BE2C (cell line): ENCODE data around the gene ZAP70.

Experiments
- DNase-seq: peaks from one replicate; pipeline ENCODE4 v3.0.0-alpha.2; 2020
- H3K27me3 ChIP-seq: fragments of 250-450 bp; sonication (Bioruptor Pico); 2 replicates; pipeline ENCODE4 v1.5.1; 2020; ENCODE audit warnings: mild to moderate bottlenecking
- H3K36me3 ChIP-seq: fragments of 250-450 bp; sonication (Bioruptor Pico); 2 replicates; pipeline ENCODE4 v1.5.1; 2020; ENCODE audit warnings: mild to moderate bottlenecking
- H3K4me1 ChIP-seq: fragments of 250-450 bp; sonication (Bioruptor Pico); 2 replicates; pipeline ENCODE4 v1.5.1; 2020
- H3K4me3 ChIP-seq: 2 replicates; pipeline ENCODE4 v1.5.1; 2011; ENCODE audit warnings: low read depth, low read length
- H3K9me3 ChIP-seq: fragments of 250-450 bp; sonication (Bioruptor Pico); 2 replicates; pipeline ENCODE4 v1.5.1; 2020
- CTCF ChIP-seq: IDR thresholded peaks from 2 replicates; pipeline ENCODE4 v1.5.1; 2012; ENCODE audit warnings: mild to moderate bottlenecking, low read depth, low read length

The ZAP70 gene

GRCh38 chr2:97702731-97703470, 10.5 kb upstream of the ZAP70 start:
- Histone ChIP-seq H3K27me3 (no peaks in the 10 kb centered on the region), H3K4me3 (no peak overlapping the region), H3K4me1 (no peaks in the 10 kb centered on the region), H3K9me3 (no peaks in the 10 kb centered on the region), H3K36me3 (no peaks in the 10 kb centered on the region)
- TF ChIP-seq CTCF, result no peak
- no peak for DNase-seq

- TF ChIP-seq CTCF, result no peak
- H3K9me3 ChIP-seq, result no peaks in the 10 kb centered on the region
- no peaks in the 10 kb centered on the region for H3K36me3 ChIP-seq
- H3K27me3 ChIP-seq, result no peaks in the 10 kb centered on the region
- H3K4me3 ChIP-seq, result no peak overlapping the region
- H3K4me1 ChIP-seq, result no peaks in the 10 kb centered on the region
- DNase-seq, result no peak
Observed at GRCh38 chr2:97703741-97704140, 9.6 kb upstream of the ZAP70 start.

- no peaks in the 10 kb centered on the region for H3K36me3 ChIP-seq
- no peaks in the 10 kb centered on the region for H3K9me3 ChIP-seq
- no peak for DNase-seq
- no peaks in the 10 kb centered on the region for H3K4me1 ChIP-seq
- H3K27me3 ChIP-seq, result no peaks in the 10 kb centered on the region
- TF ChIP-seq CTCF, result no peak
- no peak overlapping the region for H3K4me3 ChIP-seq
Observed at GRCh38 chr2:97704989-97705388, 8.4 kb upstream of the ZAP70 start.

- H3K4me3 ChIP-seq, result no peak overlapping the region
- H3K4me1 ChIP-seq, result no peaks in the 10 kb centered on the region
- no peaks in the 10 kb centered on the region for H3K36me3 ChIP-seq
- H3K9me3 ChIP-seq, result no peaks in the 10 kb centered on the region
- DNase-seq, result no peak
- no peak for TF ChIP-seq CTCF
- H3K27me3 ChIP-seq, result no peaks in the 10 kb centered on the region
Observed at GRCh38 chr2:97706112-97706511, 7.3 kb upstream of the ZAP70 start.

GRCh38 chr2:97706708-97707345, 6.5 kb upstream of the ZAP70 start:
- no peak for TF ChIP-seq CTCF
- DNase-seq, result no peak
- H3K4me1 ChIP-seq, result no peaks in the 10 kb centered on the region

GRCh38 chr2:97707362-97708047, 5.9 kb upstream of the ZAP70 start:
- DNase-seq, result no peak
- H3K9me3 ChIP-seq, result no peaks in the 10 kb centered on the region
- no peak for TF ChIP-seq CTCF
- no peaks in the 10 kb centered on the region for H3K36me3 ChIP-seq
- no peaks in the 10 kb centered on the region for H3K27me3 ChIP-seq
- H3K4me3 ChIP-seq, result no peak overlapping the region
- no peaks in the 10 kb centered on the region for H3K4me1 ChIP-seq

More at GRCh38 chr2:97706708-97707345, 6.5 kb upstream of the ZAP70 start:
- no peak overlapping the region for H3K4me3 ChIP-seq
- no peaks in the 10 kb centered on the region for H3K36me3 ChIP-seq
- H3K9me3 ChIP-seq, result no peaks in the 10 kb centered on the region
- no peaks in the 10 kb centered on the region for H3K27me3 ChIP-seq
